Stimulated activated naive CD4-positive, alpha-beta T cell treated with Interleukin-2 at 50 U/mL for 16 hours (primary cell): ENCODE data around the gene MAML2.
"Not testable (repeated sequence)": the region's sequence is repeated elsewhere in the genome, so short reads cannot be mapped to it uniquely, and the experiment has no call there.

Source experiments
- DNase-seq: peaks from one replicate; lab custom pipeline; 2025; lab: John Stamatoyannopoulos, UW

The MAML2 gene

DNA sequence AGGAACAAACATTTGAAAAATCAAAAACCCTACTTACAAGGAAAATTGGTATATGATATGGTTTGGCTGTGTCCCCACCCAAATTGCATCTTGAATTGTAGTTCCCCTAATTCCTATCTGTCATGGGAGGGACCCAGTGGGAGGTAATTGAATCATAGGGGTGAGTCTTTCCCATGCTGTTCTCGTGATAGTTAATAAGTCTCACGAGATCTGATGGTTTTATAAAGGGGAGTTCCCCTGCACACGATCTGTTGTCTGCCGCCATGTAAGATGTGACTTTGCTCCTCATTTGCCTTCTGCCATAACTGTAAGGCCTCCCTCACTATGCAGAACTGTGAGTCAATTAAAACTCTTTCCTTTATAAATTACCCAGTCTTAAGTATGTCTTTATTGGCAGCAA is 74.5 kb downstream of the MAML2 start:
- not testable (repeated sequence) for DNase-seq

DNA sequence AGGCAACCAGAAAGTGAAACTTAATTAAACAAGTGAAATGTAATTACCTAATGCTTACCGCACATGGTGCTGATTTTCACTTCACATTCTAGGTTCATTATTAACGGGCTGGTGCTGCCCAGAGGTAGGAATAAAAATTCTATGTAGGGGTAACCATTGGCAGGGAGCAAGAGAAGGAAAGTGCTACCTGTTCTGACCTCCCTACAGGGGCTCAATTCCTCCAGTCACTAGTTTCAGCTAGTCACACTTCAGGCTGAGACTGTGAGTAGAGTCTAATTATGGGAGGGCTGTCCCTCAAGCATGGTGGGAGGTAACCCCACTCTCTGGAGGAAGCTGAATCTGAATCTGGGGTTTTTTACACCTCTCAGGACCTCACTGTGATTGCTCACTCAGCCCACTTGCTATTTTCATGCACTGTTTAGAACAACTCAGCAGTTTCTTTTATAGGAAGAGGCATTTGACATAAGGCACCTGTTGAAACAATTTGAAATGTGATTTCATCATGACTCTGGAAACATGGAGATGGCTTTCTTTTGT is 75.4 kb downstream of the MAML2 start:
- DNase-seq = peak; percentile 41

DNA sequence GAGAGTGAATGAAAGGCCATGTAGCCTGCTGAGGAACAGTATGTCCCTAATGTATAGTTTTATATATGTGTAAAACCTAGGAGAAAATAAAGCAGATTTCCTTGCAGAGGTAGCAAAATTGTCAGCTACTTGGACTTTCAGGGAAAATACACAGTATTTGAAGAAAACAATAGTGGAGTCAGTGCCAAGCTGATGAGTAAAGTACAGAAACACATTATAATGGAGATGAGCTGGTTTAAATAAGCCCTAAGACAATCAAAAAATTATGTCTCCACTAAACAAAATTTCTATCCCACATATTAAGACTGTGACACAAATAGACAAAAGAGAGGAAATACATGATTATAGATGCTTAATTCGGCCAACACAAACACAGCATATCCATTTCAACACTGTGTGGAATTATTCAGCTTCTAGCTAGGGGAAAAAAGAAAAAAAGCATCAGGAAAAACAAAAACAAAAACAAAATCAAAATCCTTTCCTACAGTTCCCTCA is 75.9 kb downstream of the MAML2 start:
- no peak for DNase-seq

DNA sequence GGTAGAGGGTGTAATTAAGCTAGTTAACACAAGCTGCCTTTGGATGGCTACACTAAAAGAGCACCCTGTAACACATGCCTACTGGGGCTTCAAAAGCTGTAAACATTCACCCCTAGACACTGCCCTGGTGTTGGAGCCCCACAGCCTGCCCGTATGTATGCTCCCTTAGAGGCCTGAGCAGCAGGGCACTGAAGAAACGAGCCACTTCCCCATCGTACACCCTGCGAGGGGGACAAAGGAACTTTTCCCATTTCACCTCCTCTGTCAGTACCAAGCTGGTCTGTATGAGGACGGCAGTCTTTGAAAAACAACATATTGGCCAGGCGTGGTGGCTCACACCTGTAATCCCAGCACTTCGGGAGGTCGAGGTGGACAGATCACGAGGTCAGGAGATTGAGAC is 77.0 kb downstream of the MAML2 start:
- DNase-seq = no peak

DNA sequence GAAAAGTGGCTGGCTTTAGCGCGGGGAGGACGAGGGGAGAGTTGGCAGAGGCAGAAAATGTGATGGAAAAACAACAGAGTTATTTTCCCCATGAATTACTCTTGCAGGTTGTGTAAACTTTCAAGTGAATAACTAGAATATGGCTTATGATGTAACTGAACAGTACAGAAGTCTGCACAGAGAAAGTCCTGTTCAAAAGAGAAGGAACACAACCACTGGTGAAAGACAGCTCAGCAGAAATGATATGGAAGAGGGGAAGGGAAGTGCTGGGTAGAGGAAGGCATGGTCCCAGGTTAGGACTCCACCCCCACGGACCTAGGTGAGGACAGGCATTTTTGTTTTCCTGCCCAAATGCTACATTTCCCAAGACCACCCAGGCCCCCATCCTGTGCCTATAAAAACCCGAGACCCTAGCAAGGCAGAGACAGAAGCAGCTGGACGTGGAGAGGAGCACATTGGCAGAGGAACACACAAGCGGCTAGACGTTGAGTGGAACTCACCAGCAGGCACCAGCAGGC is 77.7 kb downstream of the MAML2 start:
- DNase-seq = no peak

DNA sequence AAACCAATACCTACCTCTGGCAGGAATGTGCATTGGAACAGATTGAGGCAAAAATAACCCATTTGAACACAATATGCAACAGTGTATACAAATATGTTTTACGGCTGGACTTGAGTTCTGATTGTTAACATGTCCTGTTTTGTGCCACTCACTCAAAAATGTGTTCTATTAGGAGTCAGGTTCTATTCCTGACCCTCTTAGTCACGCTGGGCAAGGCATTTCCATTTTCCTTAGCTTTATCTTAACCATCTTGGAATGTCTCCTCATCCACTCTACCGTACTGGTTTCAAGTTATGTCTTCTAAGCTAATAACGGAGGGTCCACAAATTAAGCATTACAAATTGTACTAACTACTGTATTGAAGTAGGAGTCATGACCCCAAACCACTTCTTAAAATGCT is 78.6 kb downstream of the MAML2 start:
- no peak for DNase-seq

DNA sequence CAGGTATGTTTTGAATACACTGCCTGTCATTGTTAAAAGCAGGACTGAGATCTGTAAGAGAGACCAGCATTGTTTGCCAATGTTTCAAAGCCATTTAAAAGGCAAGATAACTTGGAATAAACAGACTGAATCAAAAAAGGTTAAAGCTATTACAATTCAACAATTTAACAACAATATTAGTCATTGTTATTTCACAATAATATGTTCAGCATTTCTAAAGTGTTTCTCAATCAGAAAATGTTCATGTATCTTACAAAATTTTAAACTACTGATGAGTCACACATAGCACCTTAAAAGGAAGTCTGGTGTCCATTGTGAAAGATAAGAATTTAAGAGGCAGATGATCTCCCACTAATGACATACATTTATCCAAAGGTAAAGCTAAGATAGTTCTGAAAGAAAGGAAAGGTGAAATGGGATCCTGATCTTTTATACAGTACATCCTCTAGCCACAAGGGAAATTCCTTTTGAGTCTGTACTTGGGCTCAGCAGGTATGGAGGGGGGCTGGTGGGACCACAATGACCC is 79.7 kb downstream of the MAML2 start:
- DNase-seq = no peak

DNA sequence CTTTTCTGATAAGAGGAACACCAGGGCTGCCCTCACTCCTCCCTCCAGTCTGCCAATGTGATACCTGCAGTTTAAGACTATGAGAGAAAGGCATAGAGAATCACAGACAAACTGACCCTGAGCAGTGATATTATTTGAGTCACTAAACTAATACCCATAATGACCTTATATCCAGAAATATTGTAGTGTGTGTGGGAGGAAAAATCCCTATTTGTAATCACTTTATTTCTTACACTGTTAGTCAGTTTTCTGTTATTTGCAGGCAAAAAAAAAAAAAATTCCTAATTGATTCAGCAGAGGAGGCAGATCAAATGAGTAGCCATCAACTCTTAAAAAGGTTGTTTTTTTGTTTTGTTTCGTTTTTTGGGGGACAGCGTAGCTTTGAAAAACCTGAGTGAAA is 82.5 kb downstream of the MAML2 start:
- no peak for DNase-seq

DNA sequence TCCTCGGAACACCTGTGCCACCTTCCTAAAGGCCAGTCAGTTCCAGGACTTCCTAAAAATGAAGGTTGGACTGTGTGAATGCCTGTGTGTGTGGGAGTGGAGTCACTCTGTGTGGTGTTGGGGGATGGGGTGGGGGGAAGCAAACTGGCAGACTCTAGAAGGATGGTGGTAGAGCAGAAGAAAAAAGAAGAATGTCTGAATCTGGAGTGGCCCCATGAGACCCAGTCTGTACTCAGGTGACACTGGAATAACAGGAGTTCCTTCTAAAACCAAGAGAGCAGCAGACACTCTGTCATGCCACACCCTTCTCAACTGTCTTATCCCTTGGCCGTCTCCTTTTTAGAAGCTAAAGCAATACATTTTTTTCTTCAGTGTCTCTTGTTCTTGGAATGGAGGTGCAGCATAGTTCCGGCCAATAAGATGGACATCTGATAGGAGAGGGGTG is 82.9 kb downstream of the MAML2 start:
- no peak for DNase-seq

DNA sequence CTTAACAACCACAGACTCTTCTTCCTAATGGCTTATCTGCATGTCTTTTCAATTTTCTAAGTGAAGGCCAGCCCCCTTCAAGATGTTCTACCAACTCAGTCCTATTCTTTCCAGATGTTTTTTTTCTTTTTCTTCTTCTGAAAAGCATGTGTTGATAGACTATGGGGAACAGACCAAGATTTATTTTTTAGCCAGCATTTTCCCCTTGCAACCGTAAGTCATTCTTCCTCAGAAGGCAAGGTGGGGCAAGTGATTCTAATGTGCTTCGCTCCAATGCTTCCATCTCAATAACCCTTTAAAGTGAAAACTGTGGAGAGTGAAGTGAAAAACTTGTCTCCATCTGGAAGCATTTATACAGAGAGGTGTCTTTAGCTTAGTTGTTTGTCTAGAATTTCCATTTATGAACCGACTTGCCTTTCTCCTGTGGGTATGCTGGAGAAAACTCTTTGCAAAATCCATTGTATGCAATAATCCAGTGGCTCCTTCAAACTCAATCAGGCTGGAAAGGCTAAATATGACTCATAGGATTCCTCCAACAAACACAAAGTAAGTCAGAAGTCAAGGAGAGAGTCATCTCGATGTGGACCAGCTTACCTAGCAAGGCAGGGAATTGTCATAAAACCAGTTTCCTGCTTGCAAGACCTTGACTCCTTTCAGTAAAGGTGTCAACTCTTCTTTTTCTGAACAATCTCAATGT is 83.7 kb downstream of the MAML2 start:
- DNase-seq = no peak

DNA sequence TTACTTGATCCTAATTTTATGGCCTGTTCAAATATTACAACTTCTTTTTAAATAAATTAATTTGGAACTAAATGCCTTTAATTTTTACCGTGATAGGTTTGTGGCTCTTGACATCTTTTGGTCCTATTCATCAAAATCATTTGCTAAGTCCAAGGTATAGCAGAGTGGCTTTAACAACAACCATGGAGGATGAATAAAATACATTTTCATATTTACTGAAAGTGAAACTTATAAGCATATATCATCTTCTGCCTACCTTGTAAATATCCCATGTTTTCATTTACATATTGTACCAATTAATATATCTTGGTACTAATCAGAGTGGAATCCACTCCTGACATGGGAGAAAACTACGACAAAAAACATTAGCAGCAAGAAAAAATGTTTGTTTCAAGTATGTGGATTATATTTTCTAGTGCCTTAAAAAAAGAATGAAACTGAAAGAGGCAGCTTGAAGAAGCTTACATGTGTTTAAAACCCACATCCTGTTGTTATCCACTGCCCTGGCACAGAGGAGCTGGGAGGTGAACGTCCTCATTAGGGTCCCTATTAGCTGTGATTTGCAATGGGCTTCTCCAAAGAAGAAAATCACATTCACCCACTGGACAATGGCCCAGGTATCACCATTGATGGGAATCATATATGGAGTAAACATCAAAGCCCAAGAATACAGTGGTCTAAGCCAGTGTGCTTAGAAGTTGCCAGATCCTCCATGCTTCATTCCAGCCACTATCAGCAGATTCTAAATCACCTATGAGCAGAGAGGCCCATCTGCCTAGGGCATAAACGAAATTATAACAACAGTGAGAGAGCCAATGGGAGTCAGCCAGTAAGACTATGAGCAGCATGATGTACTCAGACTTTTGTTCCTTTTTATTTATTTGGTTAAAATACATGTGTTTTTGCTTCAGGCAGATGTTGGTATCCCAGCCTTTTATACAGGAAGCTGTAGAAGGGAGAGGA is 84.7 kb downstream of the MAML2 start:
- peak; percentile 8 for DNase-seq

DNA sequence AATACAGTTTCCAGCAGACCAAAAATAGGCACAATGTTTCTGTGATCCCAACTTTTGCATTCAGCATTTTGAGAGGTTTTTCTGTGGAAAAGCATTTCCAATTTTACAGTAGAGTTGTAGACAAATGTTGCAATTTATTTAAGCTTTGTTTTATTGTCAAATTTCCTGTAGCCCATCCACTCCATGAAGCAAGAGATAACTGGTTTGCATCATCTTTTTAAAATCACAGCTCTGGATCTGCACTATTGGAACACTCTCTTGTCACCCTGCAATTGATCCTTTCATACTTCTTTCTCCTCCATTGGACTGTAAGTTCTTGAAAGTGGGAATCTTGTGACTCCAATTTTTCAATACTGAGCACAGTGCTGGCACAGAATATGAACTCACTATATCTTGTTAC is 86.0 kb downstream of the MAML2 start:
- DNase-seq = no peak

DNA sequence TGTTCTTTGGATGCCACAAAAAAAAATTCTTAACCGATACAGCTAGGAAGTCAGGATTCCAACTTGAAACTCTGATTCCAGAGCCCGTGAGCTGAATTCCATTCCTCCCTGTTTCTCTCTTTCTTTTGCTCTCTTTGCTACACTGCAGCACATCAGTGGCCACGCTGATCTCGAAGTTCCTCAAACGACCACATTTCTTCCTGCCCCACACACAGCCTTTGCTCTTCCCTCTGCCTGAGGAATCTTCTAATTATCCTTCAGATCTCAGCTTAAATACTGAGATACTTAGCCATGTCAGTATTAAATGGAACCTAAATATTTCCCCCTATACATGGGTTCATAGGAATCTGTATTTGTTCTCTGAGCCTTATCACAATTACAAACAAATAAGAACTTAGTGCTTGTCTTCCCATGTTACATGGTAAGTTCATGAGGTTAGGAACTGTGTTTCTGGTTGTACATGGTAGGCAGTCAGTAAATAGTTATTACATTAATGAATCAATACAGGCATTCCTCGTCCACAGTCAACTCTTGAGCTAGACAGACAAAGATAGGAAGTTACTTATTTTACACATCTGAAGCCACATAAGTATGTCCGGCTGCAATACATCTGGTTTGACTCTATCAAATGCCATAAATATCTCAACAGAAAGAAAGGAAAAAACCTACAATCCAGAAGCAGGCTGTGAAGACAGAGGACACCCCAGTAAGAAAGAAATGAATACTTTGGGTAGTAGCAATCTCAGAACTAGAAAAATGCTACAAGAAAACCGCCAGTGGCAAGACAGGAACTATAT is 86.6 kb downstream of the MAML2 start:
- no peak for DNase-seq

DNA sequence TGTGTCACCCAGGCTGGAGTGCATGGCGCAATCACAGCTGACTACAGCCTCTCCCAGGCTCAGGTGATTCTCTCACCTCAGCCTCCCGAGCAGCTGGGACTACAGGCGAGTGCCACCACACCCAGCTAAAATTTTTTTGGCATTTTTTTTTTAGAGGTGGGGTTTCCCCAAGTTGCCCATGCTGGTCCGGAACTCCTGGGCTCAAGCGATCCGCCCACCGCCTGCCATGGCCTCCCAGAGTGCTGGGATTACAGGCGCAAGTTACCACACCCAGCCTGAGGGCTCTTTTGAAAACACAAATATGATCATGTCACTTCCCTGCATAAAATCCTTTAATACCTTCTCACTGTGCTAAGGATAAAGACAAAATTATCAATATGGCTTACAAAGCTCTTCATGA is 88.1 kb downstream of the MAML2 start:
- DNase-seq = no peak

DNA sequence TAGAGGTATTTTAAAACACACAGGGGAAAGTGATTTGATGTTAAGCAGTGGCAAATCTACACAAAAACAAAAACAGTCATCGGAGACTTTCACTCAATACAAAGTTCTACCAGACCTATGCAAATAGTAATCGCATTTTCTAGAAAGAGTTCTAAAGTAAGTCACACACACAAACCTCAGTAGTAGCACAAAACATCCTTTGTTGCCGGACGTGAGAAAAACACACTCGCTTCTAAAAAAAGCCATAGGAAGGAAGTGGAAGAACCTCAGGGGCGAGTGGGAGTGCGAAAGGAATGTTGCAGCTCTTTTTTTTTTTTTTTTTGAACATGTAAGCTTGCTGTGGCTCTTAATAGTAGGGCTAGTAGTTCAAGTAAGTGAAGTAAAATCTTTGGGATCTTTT is 88.9 kb downstream of the MAML2 start:
- DNase-seq = peak; percentile 16

DNA sequence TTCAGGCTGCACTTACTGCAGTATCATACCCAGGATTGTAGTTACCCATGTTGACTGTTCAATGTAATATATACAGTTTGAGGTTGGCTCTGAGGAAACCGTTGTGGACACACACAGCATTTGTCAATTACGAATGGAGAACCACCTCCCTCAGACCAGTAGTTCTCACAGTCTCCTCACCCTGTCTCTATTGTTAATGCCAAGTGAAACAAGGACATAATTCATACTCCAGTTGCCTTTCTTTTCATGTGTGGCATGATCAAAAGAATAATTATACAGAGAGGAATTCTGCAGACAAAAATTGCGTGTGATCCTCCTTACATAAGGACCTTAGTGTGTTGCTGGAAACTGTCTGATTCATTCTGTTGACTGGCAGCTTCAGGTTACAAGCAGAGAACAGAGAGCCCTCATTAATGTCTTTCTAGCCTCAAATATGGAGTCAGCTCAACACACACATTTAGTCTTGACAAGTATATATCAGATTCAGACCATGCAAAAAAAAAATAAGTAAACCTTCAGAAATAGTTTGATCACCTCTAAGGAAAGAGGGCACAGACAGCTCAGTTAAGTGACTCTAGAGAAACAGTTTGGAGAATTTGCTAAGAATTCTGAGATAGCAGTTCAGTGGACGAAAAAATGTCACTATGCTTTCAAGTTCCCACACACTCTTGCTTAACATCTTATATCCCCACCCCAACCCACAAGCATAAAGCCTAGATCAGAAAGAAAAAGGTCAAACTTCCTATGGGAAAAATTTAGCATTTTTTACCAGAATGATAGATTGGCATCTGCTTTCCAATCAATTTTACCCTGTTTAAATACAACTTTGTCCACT is 96.1 kb downstream of the MAML2 start:
- no peak for DNase-seq

DNA sequence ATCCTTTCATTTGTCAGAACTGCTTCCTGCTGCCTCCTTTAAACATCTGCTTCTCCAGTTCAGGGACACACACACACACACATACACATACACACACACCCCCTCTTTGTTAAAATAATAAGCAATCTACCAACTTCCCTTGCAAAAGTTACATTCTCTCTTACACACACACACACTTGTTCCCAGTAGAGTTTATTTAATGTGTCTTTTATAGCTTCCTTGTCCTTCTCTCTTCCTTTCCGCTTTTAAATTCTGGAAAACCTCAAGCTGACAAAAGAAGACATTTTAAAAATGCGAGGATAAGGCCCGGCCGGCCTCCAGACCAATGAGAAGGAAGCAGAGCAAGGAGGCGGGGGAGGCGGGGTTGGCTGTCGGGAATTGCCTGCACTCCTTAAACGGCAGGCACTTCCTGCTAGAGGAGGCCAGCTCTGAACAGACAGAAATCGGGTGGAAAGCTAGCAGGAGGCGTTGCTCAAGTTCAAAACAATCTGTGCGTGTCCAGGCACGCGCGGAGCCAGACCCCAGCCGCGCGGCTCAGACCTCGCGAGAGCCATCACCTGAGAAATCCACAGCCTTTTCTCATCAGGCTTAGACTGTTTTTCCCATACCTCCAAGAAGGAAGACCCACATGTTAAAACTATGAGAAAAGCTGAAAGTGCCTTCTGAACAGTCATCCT is 99.9 kb downstream of the MAML2 start:
- peak; percentile 69 for DNase-seq

DNA sequence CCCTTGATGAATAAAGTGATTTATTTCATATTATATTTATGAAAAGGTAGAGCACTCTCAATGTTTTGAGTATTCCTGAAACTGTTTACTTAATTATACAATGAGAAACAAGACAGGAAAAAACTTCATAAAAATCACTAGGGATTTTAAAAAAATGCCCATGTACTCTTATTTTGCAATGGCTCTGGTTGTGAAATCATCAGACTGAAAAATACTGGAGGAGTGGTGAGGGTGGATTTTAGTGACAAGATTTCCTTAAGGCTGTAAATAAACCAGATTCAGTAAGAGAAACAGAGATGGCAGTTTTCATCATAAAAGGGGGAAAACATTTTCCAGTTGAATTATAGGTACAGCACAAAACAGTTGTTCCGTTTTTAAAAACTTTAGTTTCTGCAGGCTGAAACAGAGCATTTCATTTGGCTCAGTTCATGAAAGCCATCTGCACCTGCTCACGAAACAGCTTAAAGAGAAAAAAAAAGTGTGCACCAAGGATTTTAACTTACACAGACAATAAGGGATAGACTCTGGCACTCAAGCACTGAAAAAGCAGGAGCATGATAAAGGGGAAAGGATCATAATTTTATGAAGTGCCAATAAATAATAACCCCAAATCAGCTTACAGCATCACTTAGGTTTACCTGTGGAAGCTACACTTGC is 100.7 kb downstream of the MAML2 start:
- no peak for DNase-seq

DNA sequence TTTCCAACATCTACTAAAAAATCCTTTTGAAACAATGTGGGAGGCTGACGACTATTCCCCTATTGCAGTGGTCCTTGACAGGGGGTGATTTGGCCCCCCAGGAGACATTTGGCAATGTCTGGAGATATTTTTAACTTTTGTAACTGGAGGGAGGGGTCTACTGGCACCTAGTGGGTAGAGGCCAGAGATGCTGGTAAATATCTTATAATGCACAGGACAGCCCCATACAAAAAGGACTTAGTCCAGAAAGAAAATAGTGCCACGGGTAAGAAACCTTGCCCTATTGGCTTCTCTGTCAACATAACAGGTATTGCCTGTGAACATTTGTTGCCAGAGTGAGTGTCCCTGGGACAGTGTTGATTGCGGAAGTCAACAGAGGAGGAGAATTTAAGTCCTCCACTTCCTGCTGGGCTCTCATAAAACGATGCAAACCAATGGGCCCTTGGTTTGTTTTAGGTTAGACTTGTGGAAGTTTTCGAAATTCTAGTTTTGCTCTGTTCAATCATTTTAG is 101.6 kb downstream of the MAML2 start:
- DNase-seq = no peak
